ENCODE data around the gene MCM10.

MCM10 gene

DNA sequence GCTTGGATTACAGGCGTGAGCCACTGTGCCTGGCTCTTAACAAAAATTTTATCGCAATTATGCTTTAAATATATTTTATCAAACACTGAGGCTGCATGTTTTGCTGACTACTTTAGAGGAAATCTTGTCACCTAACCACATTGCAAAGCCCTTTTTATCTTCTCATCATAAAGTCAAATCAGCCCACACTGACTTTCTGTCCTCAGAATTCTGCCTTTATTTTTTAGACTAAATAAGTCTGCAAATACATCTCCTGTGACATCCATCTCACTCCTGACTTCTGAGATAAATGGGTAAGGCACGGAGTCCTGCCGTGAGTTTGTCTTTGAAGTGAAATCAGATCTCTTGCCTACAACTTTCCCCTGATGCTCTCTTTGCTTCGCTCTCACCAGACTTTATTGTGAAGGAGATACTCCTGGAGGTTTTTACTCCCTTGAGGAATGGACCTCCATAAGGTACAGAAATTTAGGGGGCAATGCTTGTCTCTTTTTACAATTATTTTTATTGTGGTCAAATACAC is 96.3 kb downstream of the MCM10 start:
- TF ChIP-seq, protein P1, sequence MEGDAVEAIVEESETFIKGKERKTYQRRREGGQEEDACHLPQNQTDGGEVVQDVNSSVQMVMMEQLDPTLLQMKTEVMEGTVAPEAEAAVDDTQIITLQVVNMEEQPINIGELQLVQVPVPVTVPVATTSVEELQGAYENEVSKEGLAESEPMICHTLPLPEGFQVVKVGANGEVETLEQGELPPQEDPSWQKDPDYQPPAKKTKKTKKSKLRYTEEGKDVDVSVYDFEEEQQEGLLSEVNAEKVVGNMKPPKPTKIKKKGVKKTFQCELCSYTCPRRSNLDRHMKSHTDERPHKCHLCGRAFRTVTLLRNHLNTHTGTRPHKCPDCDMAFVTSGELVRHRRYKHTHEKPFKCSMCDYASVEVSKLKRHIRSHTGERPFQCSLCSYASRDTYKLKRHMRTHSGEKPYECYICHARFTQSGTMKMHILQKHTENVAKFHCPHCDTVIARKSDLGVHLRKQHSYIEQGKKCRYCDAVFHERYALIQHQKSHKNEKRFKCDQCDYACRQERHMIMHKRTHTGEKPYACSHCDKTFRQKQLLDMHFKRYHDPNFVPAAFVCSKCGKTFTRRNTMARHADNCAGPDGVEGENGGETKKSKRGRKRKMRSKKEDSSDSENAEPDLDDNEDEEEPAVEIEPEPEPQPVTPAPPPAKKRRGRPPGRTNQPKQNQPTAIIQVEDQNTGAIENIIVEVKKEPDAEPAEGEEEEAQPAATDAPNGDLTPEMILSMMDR (IDR thresholded peaks at IDR 0.05; ENCODE audit: low read depth, low read length), result no peak
- TF ChIP-seq POLR2A (IDR thresholded peaks at IDR 0.05; ENCODE audit: extremely low read depth, insufficient read length), result no peak
- TF ChIP-seq, protein P2, sequence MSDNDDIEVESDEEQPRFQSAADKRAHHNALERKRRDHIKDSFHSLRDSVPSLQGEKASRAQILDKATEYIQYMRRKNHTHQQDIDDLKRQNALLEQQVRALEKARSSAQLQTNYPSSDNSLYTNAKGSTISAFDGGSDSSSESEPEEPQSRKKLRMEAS (IDR thresholded peaks at IDR 0.05; ENCODE audit: low read depth, low read length), result no peak
- TF ChIP-seq MYC (IDR thresholded peaks at IDR 0.05; ENCODE audit: low read depth, low read length), result no peak
- no peak overlapping the region for H3K4me3 ChIP-seq (ENCODE audit: low read depth, low read length)
- no peak for DNase-seq (ENCODE audit: low read depth)

Measured in NB4 (cell line).